SK-N-SH (cell line): ENCODE results near the gene CTSA. TPM values are rescaled to one million over a fixed set of nuclear protein-coding genes. Genes with fewer than 3 reads are reported as not detected.

Experiments
- CTCF ChIA-PET: fragments of 300-600, 350-600 bp; formaldehyde crosslinking; extraction: SDS; loops from one replicate; lab custom pipeline; 2021; lab: Yijun Ruan, JAX
- POLR2A ChIA-PET: fragments of 350-600 bp; sonication (Branson Sonifier 250); formaldehyde crosslinking; extraction: SDS; loops from one replicate; lab custom pipeline; 2020; ENCODE audit warnings: antibody characterized with exemption, inconsistent platforms; lab: Yijun Ruan, JAX
- DNase-seq: peaks from one replicate; pipeline ENCODE4 v3.0.0; 2012
- H2AFZ ChIP-seq: fragments of 200-600 bp; sonication (generic); 2 replicates; pipeline ENCODE4 v1.8.1; 2016; ENCODE audit warnings: antibody characterized with exemption, mild to moderate bottlenecking, low read depth
- H3F3A ChIP-seq: fragments of 200-600 bp; sonication (generic); replicated peaks from 2 replicates; pipeline ENCODE3; 2016; ENCODE audit warnings: antibody characterized with exemption, mild to moderate bottlenecking; ENCODE audit not compliant: insufficient read depth
- H3K27ac ChIP-seq, 2 experiments: fragments of 200-500 bp in 1 of 2; fragments of 200-600 bp in 1 of 2; sonication (Bioruptor generic) in 1 of 2; sonication (generic), shearing (Covaris generic) in 1 of 2; 2 replicates each; pipeline versions ENCODE4 v1.5.1 to v1.6.1; 2014 to 2016; ENCODE audit warnings: low read depth in 2 of 2, inconsistent platforms in 1 of 2, low read length in 1 of 2, mild to moderate bottlenecking in 1 of 2, mixed read lengths in 1 of 2
- H3K27me3 ChIP-seq: fragments of 200-600 bp; sonication (generic), shearing (Covaris generic); 2 replicates; pipeline ENCODE4 v1.6.1; 2016; ENCODE audit warnings: mixed run types; ENCODE audit not compliant: insufficient read depth
- H3K36me3 ChIP-seq, 2 experiments: fragments of 200-500 bp in 1 of 2; fragments of 200-600 bp in 1 of 2; sonication (Bioruptor generic) in 1 of 2; sonication (generic) in 1 of 2; replicated peaks in 1 of 2; 2 replicates each; pipeline versions ENCODE3 to v1.5.1; 2014 to 2016; ENCODE audit warnings: low read length in 1 of 2, mild to moderate bottlenecking in 1 of 2; ENCODE audit not compliant: insufficient read depth in 2 of 2, control insufficient read depth in 1 of 2
- H3K4me1 ChIP-seq, 2 experiments: fragments of 200-500 bp in 1 of 2; fragments of 200-600 bp in 1 of 2; sonication (Bioruptor generic) in 1 of 2; sonication (generic), shearing (Covaris generic) in 1 of 2; 2 replicates each; pipeline versions ENCODE4 v1.5.1 to v1.6.1; 2014 to 2016; ENCODE audit warnings: low read depth in 1 of 2, low read length in 1 of 2, mixed run types in 1 of 2; ENCODE audit not compliant: insufficient read depth in 2 of 2, control insufficient read depth in 1 of 2
- H3K4me2 ChIP-seq: fragments of 200-600 bp; sonication (generic), shearing (Covaris generic); 2 replicates; pipeline ENCODE4 v1.6.1; 2017; ENCODE audit warnings: mixed run types
- H3K4me3 ChIP-seq, 2 experiments: fragments of 200-500 bp in 1 of 2; fragments of 200-600 bp in 1 of 2; sonication (Bioruptor generic) in 1 of 2; sonication (generic), shearing (Covaris generic) in 1 of 2; 2 replicates each; pipeline versions ENCODE4 v1.5.1 to v1.8.1; 2014 to 2016; ENCODE audit warnings: low read depth in 2 of 2, inconsistent platforms in 1 of 2, low read length in 1 of 2, mild to moderate bottlenecking in 1 of 2, mixed read lengths in 1 of 2, moderate library complexity in 1 of 2
- H3K79me2 ChIP-seq: fragments of 200-600 bp; sonication (generic); 2 replicates; pipeline ENCODE4 v1.8.1; 2017; ENCODE audit warnings: mild to moderate bottlenecking; ENCODE audit not compliant: insufficient read depth
- H3K9ac ChIP-seq: fragments of 200-600 bp; sonication (generic); 2 replicates; pipeline ENCODE4 v1.6.1; 2017; ENCODE audit warnings: mixed run types
- H3K9me2 ChIP-seq: fragments of 200-600 bp; sonication (generic); 2 replicates; pipeline ENCODE4 v1.6.1; 2017; ENCODE audit warnings: mixed run types
- H3K9me3 ChIP-seq: fragments of 200-600 bp; sonication (generic); 2 replicates; pipeline ENCODE4 v1.6.1; 2017; ENCODE audit warnings: mixed run types, mild to moderate bottlenecking, moderate library complexity
- H4K20me1 ChIP-seq: fragments of 200-600 bp; sonication (generic); 2 replicates; pipeline ENCODE4 v1.6.1; 2017; ENCODE audit warnings: mild to moderate bottlenecking, mixed run types; ENCODE audit not compliant: insufficient read depth
- CHD2 ChIP-seq: fragments of 150-350 bp; IDR thresholded peaks from 2 replicates; pipeline ENCODE4 v1.6.1; 2018; ENCODE audit warnings: low read length; ENCODE audit not compliant: partially characterized antibody
- FOSL2 ChIP-seq: IDR thresholded peaks from 2 replicates; pipeline ENCODE4 v1.4.0; 2012; ENCODE audit warnings: low read depth, mild to moderate bottlenecking, moderate library complexity, borderline replicate concordance
- FOXJ3 ChIP-seq: sonication (generic); formaldehyde crosslinking; IDR thresholded peaks from 2 replicates; pipeline ENCODE4 v1.5.1; 2020; ENCODE audit warnings: mild to moderate bottlenecking, missing genetic modification reagents
- FOXM1 ChIP-seq: IDR thresholded peaks from 2 replicates; pipeline ENCODE4 v1.4.0; 2012; ENCODE audit warnings: low read depth, mild to moderate bottlenecking
- GABPA ChIP-seq: IDR thresholded peaks from 2 replicates; pipeline ENCODE4 v1.4.0; 2012; ENCODE audit warnings: low read depth, mild to moderate bottlenecking
- NFIC ChIP-seq: IDR thresholded peaks from 2 replicates; pipeline ENCODE4 v1.4.0; 2012; ENCODE audit warnings: borderline replicate concordance
- NRF1 ChIP-seq: IDR thresholded peaks from 2 replicates; pipeline ENCODE4 v1.6.1; 2012; ENCODE audit warnings: low read depth, mild to moderate bottlenecking, low read length
- RAD21 ChIP-seq: IDR thresholded peaks from 2 replicates; pipeline ENCODE4 v1.6.1; 2012; ENCODE audit warnings: mild to moderate bottlenecking, low read length
- RCOR1 ChIP-seq: fragments of 150-350 bp; IDR thresholded peaks from 2 replicates; pipeline ENCODE4 v1.6.1; 2017; ENCODE audit warnings: antibody characterized with exemption, low read length
- RFX5 ChIP-seq: IDR thresholded peaks from 2 replicates; pipeline ENCODE4 v1.6.1; 2012; ENCODE audit warnings: mild to moderate bottlenecking, improper control_type of control experiment, low read length
- RXRA ChIP-seq: IDR thresholded peaks from 2 replicates; pipeline ENCODE4 v1.4.0; 2012; ENCODE audit warnings: low read depth, mild to moderate bottlenecking, borderline replicate concordance
- SIN3A ChIP-seq: IDR thresholded peaks from 2 replicates; pipeline ENCODE4 v1.6.1; 2012; ENCODE audit warnings: low read depth, mild to moderate bottlenecking, low read length, moderate library complexity, borderline replicate concordance
- TEAD4 ChIP-seq: IDR thresholded peaks from 2 replicates; pipeline ENCODE4 v1.4.0; 2012; ENCODE audit warnings: mild to moderate bottlenecking, borderline replicate concordance; ENCODE audit not compliant: insufficient read depth
- WGBS: methylation state at CpG from one replicate; pipeline ENCODE4 v1.1.6; 2017; ENCODE audit warnings: low lambda C conversion rate; 5-methylcytosine and 5-hydroxymethylcytosine counted together
- polyA plus RNA-seq, 3 experiments: library from polyadenylated mRNA; depleted of rRNA; stranded (reverse); fragments of >200 nt; gene quantifications; 2 replicates each; pipeline ENCODE4 v1.2.3, GENCODE V29; 2012
- TF ChIP-seq, protein P1 (sequence below): IDR thresholded peaks from 2 replicates; pipeline ENCODE4; 2012
- TF ChIP-seq, protein P2 (sequence below): IDR thresholded peaks from 2 replicates; pipeline ENCODE4 v1.6.1; 2012; ENCODE audit warnings: mild to moderate bottlenecking, low read depth, low read length, moderate library complexity
- TF ChIP-seq, protein P3 (sequence below): IDR thresholded peaks from 2 replicates; pipeline ENCODE4 v1.4.0; 2012; ENCODE audit warnings: low read depth, borderline replicate concordance
- TF ChIP-seq, protein P4 (sequence below): fragments of 150-350 bp; IDR thresholded peaks from 2 replicates; pipeline ENCODE4 v1.6.1; 2016; ENCODE audit warnings: mild to moderate bottlenecking, low read depth, low read length
- TF ChIP-seq, protein P5 (sequence below): IDR thresholded peaks from 2 replicates; pipeline ENCODE4 v1.4.0; 2012; ENCODE audit warnings: low read depth, borderline replicate concordance

CTSA gene
- polyA plus RNA-seq, 1 of the 3 experiments (the other 2 are of a cell fraction), result 338 TPM

DNA sequence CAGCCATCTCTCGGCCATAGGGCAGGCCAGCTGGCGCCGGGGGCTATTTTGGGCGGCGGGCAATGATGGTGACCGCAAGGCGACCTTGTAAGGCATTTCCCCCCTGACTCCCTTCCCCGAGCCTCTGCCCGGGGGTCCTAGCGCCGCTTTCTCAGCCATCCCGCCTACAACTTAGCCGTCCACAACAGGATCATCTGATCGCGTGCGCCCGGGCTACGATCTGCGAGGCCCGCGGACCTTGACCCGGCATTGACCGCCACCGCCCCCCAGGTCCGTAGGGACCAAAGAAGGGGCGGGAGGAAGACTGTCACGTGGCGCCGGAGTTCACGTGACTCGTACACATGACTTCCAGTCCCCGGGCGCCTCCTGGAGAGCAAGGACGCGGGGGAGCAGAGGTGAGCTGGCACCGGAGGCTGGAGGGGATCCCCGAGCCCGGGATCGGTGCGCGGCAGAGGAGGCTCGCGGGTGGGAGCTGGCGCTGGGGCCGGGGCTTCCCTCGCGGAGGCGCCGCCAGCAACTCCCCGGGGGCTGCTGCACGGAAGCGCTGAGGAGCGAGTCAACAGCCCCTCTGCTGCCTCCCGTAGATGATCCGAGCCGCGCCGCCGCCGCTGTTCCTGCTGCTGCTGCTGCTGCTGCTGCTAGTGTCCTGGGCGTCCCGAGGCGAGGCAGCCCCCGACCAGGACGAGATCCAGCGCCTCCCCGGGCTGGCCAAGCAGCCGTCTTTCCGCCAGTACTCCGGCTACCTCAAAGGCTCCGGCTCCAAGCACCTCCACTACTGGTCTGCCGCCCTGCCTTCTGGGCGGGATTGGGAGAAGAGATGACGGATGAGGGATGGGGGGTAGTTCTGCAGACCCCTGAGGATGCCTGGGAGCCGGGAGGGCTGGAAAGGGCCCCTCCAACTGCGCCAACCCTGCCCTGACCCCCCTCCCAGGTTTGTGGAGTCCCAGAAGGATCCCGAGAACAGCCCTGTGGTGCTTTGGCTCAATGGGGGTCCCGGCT, at the start of gene CTSA, which contains the start of gene NEURL2 (continued):
- TF ChIP-seq FOXJ3 (CRISPR knock-in tag), result 0 out of 2 replicates have a peak, but pooled peaks have one; percentile 21
- no peak for TF ChIP-seq FOXM1
- TF ChIP-seq RAD21, result no peak
- TF ChIP-seq, protein P1, sequence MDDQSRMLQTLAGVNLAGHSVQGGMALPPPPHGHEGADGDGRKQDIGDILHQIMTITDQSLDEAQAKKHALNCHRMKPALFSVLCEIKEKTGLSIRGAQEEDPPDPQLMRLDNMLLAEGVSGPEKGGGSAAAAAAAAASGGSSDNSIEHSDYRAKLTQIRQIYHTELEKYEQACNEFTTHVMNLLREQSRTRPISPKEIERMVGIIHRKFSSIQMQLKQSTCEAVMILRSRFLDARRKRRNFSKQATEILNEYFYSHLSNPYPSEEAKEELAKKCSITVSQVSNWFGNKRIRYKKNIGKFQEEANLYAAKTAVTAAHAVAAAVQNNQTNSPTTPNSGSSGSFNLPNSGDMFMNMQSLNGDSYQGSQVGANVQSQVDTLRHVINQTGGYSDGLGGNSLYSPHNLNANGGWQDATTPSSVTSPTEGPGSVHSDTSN, result 0 out of 2 replicates have a peak, but pooled peaks have one; percentile 5
- no peak for TF ChIP-seq NRF1

DNA sequence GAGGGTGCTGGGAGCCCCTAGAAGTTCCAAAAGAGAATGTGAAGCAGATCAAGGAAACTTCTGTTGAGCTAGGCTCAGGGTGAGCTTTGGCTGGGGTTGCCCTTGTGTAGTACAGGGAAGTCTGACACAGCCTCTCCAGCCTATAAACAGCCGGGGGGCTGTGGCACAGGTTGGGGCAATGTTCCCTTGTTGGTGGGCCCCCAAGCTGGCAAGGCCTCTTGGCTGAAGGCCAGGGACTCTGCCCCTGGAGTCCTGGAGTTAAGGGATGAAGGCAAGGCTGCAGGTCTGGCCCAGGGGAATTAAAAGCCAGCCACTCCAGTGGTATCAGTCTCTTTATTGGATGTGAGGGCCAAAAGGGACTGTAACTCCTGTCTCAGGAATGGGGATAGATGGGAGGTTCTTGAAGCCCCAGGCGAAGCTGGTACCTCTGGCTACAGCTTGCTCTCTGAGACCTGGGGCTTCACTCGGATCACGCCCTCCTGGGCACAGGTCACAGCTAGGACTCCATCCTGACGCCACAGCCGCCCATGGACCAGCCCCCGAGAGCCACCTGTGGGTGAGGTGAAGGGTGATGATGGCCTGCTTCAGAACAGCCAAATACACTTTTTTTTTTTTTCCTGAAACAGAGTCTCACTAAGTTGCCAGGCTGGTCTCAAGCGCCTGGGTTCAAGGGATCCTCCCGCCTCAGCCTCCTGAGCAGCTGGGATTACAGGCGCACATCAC, 49.6 kb upstream of the CTSA start:
- CTCF ChIA-PET, result interaction anchor here (0.6 to 1.9 kb wide), 4 partner anchors 10 to 798 kb away, joined by 3 to 6 read pairs (median 4); no protein-coding TSS in a partner anchor
- 98% methylated on average over 6 of the region's 10 CpGs for WGBS
- Histone ChIP-seq H3K9ac (no peak overlapping the region), H3F3A (no peaks in the 10 kb centered on the region), H3K79me2 (peaks cover 5% of the 10 kb centered on the region), H3K9me3 (no peaks in the 10 kb centered on the region), H3K9me2 (no peaks in the 10 kb centered on the region), H3K4me3 (no peak overlapping the region), H3K27ac (no peak overlapping the region), H3K4me2 (no peak overlapping the region), H2AFZ (no peak overlapping the region), H4K20me1 (no peaks in the 10 kb centered on the region), H3K36me3 (peaks cover 32 to 50% of the 10 kb centered on the region in 2 experiments), H3K27me3 (no peaks in the 10 kb centered on the region), H3K4me1 (peaks cover 0 to 4% of the 10 kb centered on the region in 2 experiments; a peak in 2 of 4 replicates)
- TF ChIP-seq TEAD4 (no peak), SIN3A (no peak), FOSL2 (no peak), RCOR1 (no peak), RFX5 (no peak), NFIC (no peak), CHD2 (no peak), FOXJ3 (CRISPR knock-in tag) (no peak), RXRA (no peak), GABPA (no peak), RAD21 (no peak)
- TF ChIP-seq, protein P2, sequence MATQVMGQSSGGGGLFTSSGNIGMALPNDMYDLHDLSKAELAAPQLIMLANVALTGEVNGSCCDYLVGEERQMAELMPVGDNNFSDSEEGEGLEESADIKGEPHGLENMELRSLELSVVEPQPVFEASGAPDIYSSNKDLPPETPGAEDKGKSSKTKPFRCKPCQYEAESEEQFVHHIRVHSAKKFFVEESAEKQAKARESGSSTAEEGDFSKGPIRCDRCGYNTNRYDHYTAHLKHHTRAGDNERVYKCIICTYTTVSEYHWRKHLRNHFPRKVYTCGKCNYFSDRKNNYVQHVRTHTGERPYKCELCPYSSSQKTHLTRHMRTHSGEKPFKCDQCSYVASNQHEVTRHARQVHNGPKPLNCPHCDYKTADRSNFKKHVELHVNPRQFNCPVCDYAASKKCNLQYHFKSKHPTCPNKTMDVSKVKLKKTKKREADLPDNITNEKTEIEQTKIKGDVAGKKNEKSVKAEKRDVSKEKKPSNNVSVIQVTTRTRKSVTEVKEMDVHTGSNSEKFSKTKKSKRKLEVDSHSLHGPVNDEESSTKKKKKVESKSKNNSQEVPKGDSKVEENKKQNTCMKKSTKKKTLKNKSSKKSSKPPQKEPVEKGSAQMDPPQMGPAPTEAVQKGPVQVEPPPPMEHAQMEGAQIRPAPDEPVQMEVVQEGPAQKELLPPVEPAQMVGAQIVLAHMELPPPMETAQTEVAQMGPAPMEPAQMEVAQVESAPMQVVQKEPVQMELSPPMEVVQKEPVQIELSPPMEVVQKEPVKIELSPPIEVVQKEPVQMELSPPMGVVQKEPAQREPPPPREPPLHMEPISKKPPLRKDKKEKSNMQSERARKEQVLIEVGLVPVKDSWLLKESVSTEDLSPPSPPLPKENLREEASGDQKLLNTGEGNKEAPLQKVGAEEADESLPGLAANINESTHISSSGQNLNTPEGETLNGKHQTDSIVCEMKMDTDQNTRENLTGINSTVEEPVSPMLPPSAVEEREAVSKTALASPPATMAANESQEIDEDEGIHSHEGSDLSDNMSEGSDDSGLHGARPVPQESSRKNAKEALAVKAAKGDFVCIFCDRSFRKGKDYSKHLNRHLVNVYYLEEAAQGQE, result no peak
- TF ChIP-seq, protein P3, sequence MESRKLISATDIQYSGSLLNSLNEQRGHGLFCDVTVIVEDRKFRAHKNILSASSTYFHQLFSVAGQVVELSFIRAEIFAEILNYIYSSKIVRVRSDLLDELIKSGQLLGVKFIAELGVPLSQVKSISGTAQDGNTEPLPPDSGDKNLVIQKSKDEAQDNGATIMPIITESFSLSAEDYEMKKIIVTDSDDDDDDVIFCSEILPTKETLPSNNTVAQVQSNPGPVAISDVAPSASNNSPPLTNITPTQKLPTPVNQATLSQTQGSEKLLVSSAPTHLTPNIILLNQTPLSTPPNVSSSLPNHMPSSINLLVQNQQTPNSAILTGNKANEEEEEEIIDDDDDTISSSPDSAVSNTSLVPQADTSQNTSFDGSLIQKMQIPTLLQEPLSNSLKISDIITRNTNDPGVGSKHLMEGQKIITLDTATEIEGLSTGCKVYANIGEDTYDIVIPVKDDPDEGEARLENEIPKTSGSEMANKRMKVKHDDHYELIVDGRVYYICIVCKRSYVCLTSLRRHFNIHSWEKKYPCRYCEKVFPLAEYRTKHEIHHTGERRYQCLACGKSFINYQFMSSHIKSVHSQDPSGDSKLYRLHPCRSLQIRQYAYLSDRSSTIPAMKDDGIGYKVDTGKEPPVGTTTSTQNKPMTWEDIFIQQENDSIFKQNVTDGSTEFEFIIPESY, result no peak
- TF ChIP-seq, protein P4, sequence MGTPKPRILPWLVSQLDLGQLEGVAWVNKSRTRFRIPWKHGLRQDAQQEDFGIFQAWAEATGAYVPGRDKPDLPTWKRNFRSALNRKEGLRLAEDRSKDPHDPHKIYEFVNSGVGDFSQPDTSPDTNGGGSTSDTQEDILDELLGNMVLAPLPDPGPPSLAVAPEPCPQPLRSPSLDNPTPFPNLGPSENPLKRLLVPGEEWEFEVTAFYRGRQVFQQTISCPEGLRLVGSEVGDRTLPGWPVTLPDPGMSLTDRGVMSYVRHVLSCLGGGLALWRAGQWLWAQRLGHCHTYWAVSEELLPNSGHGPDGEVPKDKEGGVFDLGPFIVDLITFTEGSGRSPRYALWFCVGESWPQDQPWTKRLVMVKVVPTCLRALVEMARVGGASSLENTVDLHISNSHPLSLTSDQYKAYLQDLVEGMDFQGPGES, result no peak
- TF ChIP-seq, protein P5, sequence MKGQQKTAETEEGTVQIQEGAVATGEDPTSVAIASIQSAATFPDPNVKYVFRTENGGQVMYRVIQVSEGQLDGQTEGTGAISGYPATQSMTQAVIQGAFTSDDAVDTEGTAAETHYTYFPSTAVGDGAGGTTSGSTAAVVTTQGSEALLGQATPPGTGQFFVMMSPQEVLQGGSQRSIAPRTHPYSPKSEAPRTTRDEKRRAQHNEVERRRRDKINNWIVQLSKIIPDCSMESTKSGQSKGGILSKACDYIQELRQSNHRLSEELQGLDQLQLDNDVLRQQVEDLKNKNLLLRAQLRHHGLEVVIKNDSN, result no peak
- POLR2A ChIA-PET, result no interaction called here
- DNase-seq, result no peak
